GM20000 (cell line): ENCODE data around the gene OR13F1.
"Not testable (repeated sequence)": the region's sequence is repeated elsewhere in the genome, so short reads cannot be mapped to it uniquely, and the experiment has no call there.

Experiments used
- DNase-seq: peaks from one replicate; pipeline ENCODE4 v3.0.0; 2012; ENCODE audit warnings: low spot score
- TF ChIP-seq, protein P1 (sequence below): IDR thresholded peaks from 2 replicates; pipeline ENCODE4 v1.5.1; 2012; ENCODE audit warnings: mild to moderate bottlenecking, control low read depth; ENCODE audit errors: extremely low read depth, missing control alignments

OR13F1 gene

DNA sequence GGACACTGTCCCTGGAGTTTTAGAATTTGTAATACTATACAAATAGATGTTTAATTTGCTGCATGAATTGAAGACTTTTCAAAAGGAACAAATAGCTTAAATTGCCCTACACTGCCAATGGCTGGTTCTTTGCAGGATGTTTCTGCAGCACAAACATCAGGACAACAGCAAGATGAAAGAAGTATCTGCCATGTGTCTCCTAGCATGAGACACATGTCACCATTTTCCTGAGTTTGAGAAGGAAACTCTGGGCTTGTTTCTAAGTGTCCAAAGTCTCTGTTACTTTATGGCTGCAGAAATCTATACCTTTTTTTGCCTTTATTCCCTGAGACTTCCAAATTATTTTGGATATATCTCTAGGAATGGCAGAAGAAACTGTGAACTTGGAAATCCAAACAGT, 623 bp upstream of the OR13F1 start:
- TF ChIP-seq, protein P1, sequence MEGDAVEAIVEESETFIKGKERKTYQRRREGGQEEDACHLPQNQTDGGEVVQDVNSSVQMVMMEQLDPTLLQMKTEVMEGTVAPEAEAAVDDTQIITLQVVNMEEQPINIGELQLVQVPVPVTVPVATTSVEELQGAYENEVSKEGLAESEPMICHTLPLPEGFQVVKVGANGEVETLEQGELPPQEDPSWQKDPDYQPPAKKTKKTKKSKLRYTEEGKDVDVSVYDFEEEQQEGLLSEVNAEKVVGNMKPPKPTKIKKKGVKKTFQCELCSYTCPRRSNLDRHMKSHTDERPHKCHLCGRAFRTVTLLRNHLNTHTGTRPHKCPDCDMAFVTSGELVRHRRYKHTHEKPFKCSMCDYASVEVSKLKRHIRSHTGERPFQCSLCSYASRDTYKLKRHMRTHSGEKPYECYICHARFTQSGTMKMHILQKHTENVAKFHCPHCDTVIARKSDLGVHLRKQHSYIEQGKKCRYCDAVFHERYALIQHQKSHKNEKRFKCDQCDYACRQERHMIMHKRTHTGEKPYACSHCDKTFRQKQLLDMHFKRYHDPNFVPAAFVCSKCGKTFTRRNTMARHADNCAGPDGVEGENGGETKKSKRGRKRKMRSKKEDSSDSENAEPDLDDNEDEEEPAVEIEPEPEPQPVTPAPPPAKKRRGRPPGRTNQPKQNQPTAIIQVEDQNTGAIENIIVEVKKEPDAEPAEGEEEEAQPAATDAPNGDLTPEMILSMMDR: no peak
- no peak for DNase-seq

DNA sequence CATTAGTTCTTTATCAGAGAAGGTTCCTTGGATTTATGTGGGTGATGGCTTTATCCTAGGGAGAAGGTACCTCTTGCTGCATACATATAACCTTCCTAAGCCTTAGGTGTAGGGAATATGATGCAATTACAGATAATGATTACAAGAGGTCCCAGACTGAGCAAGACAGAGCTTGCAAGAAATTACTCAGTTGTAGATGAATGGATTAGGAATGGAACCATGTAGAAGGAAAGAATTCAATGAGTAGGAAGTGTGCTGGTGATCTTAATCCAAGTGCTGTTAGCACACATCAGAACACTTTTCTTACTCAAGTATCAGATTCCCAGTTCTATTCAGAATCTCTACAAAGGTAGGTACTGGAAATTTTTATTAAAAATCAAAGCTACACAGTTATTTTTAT, 2.5 kb downstream of the OR13F1 start:
- no peak for DNase-seq

DNA sequence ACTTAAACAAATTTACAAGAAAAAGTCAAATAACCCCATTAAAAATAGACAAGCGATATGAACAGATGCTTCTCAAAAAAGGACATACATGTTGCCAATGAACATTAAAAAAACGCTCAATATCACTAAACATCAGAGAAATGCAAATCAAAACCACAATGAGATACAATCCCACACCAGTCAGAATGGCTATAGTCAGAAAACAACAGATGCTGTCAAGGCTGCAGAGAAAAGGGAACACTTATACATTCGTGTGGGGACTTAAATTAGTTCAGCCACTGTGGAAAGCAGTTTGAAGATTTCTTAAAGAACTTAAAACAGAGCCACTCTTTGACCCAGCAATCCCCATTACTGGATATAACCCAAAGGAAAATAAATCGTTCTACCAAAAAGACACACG, 10.8 kb downstream of the OR13F1 start:
- TF ChIP-seq, protein P1: no peak

More for the DNA sequence above, 2.5 kb downstream of the OR13F1 start:
- TF ChIP-seq, protein P1: no peak

DNA sequence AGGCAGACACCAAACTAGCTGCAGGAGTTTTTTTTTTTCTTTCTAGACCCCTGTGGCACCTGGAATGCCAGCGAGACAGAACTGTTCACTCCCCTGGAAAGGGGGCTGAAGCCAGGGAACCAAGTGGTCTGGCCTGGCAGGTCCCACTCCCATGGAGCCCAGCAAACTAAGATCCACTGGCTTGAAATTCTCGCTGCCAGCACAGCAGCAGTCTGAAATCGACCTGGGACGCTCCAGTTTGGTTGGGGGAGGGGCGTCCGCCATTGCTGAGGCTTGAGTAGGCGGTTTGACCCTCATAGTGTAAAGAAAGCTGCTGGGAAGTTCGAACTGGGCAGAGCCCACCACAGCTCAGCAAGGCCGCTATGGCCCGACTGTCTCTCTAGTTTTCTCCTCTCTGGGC, 16.2 kb downstream of the OR13F1 start:
- DNase-seq: not testable (repeated sequence)

More for the DNA sequence above, 10.8 kb downstream of the OR13F1 start:
- DNase-seq: no peak

DNA sequence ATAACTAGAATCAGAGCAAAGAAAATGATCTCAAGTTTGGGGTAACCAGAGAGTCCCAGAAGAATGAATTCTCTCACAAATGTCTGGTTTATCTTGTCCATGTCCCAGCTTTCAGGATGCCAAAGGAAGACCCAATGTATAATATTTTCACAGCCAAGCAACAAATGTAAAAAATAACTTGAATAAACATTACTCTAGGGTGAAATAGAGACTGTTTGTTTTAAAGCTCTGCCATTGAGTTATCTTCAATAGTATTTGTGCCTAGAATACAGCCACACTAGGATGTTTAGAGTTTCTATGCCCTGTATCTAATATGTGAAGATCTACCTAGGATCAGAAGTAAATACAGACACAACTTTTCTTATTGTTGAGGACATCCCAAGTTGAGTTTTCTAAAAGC, 23.0 kb downstream of the OR13F1 start, which contains the start of gene OR13C4:
Gene OR13C4, minus strand, starts transcription at position 101 of the 400 bp plus-strand sequence. Its CDS starts 0 bp downstream, at position 101.
- TF ChIP-seq, protein P1: no peak
- DNase-seq: no peak

DNA sequence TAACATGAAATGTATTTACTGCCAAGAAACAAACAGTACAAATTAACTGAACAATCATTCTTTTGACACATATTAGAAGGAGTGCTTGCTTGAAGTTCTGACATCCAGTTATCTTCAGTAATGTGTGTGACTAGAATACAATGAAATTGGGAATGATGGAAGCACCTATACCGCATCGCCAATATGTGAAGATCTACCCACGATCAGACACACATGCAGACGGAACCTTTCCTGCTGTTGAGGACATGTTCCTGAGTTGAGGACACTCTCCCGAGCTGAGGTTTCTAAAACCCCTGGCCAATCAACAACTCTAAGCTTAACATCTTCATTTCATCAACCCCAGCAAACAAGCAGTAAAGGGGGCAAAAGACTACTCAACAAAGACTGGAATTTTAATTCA, 32.7 kb downstream of the OR13F1 start, which contains the start of gene OR13C3:
Gene OR13C3, minus strand, starts transcription at position 101 of the 400 bp plus-strand sequence. CDS start 133 bp downstream, outside the sequence.
- TF ChIP-seq, protein P1: no peak
- DNase-seq: no peak

DNA sequence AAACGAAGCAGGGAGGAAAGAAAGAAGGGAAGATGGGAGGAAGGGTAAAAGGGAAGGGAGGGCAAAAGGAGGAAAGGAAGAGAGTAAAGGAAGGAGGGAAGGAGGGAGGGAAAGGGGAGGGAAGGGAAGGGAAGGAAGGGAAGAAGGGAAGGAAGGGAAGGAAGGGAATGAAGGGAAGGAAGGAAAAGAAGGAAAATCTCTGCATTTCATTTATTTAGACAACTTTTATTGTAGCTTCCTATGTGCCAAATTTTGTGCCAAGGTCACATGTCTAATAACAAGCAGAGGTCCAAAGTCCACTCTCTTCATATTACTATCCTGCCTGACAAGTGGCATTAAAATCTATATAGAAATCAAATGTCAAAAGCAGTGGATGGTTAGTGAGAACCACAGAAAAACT, 35.2 kb downstream of the OR13F1 start:
- DNase-seq: no peak
- TF ChIP-seq, protein P1: no peak

DNA sequence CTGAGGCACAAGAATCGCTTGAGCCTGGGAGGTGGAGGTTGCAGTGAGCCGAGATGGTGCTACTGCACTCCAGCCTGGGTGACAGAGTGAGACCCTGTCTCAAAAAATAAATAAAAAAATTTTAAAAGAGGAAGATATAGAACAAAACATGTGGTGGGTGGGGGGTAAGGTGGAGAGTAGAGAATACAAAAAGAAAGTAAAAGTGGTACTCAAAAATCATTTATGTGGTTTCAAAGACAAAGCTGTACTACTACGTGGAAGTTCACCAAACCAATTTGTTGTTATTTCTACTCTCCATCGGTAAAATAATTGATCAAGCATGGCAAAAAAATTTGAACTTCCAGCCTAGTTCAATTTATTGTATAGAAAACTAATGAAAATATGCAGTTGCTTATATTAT, 40.6 kb downstream of the OR13F1 start:
- TF ChIP-seq, protein P1: no peak
- no peak for DNase-seq
